K562 (cell line): ENCODE results near the gene GANAB. TPM values are rescaled to one million over a fixed set of nuclear protein-coding genes. Genes with fewer than 3 reads are reported as not detected.

ENCODE experiments used
- BRF1 ChIP-seq: IDR thresholded peaks from 3 replicates; pipeline ENCODE4 v1.6.1; 2011; ENCODE audit warnings: borderline replicate concordance, mild to moderate bottlenecking; ENCODE audit not compliant: insufficient read length; ENCODE audit errors: extremely low read depth
- FOXK1 ChIP-seq: sonication (generic); formaldehyde crosslinking; IDR thresholded peaks from 2 replicates; pipeline ENCODE4 v1.8.0; 2022; ENCODE audit warnings: missing genetic modification reagents, mild to moderate bottlenecking, borderline replicate concordance
- GABPB1 ChIP-seq: sonication (generic); formaldehyde crosslinking; IDR thresholded peaks from 2 replicates; pipeline ENCODE4 v1.8.0; 2022; ENCODE audit warnings: mild to moderate bottlenecking, missing genetic modification reagents
- GATAD2B ChIP-seq: fragments of 450-650 bp; IDR thresholded peaks from 2 replicates; pipeline ENCODE4 v1.6.1; 2017; ENCODE audit warnings: mild to moderate bottlenecking, borderline replicate concordance
- MTF1 ChIP-seq: fragments of 250-450 bp; sonication (Bioruptor Pico); IDR thresholded peaks from 2 replicates; pipeline ENCODE4 v1.9.0; 2021; ENCODE audit warnings: moderate library complexity, mild to moderate bottlenecking, inconsistent platforms, borderline replicate concordance
- NFIC ChIP-seq: fragments of 450-650 bp; IDR thresholded peaks from 2 replicates; pipeline ENCODE4 v1.6.1; 2017; ENCODE audit warnings: mild to moderate bottlenecking, inconsistent platforms
- SNIP1 ChIP-seq: fragments of 450-650 bp; IDR thresholded peaks from 2 replicates; pipeline ENCODE4 v1.7.1; 2017; ENCODE audit warnings: low read depth, mild to moderate bottlenecking
- ZNF41 ChIP-seq: fragments of 250-450 bp; sonication (Bioruptor Pico); conservative IDR thresholded peaks from 2 replicates; pipeline ENCODE4 v1.4.0; 2020; ENCODE audit warnings: mild to moderate bottlenecking
- ZNF778 ChIP-seq: fragments of 450-650 bp; formaldehyde crosslinking; IDR thresholded peaks from 2 replicates; pipeline ENCODE4 v1.4.0; 2020; ENCODE audit warnings: mild to moderate bottlenecking, moderate library complexity
- polyA plus RNA-seq, 8 experiments: library from polyadenylated mRNA; depleted of rRNA in 4 of 8; stranded (reverse) in 5 of 8; unstranded in 3 of 8; fragments of >200 nt; fragmentation: Nextera tagmentation in 2 of 8; fragmentation: Illumina TruSeq in 1 of 8; extraction: Ambion mirVana in 2 of 8; extraction: Trizol in 1 of 8; gene quantifications; 2 replicates each; pipeline versions ENCODE4 v1.2.1 to v1.2.3, GENCODE V29; 2011 to 2014; ENCODE audit warnings: inconsistent platforms in 1 of 8, missing spikeins in 1 of 8
- total RNA-seq, 7 experiments: library from RNA; depleted of rRNA in 6 of 7; stranded (reverse); fragments of >200 nt in 6 of 7; fragmentation: Illumina TruSeq in 2 of 7; extraction: Trizol in 2 of 7; gene quantifications; 2 replicates each; pipeline versions ENCODE4 v1.2.1 to v1.2.3, GENCODE V29; 2011 to 2021; ENCODE audit warnings: low replicate concordance in 1 of 7
- TF ChIP-seq, protein P1 (sequence below): fragments of 250-450 bp; sonication (Bioruptor Pico); IDR thresholded peaks from 2 replicates; pipeline ENCODE4 v1.8.0; 2022; ENCODE audit warnings: inconsistent platforms
- TF ChIP-seq, protein P2 (sequence below): fragments of 200-800 bp; sonication (Bioruptor generic); IDR thresholded peaks from 2 replicates; pipeline ENCODE4 v1.6.1; 2017; ENCODE audit warnings: missing genetic modification characterization, missing compliant biosample characterization
- TF ChIP-seq, protein P3 (sequence below): fragments of 250-450 bp; sonication (Bioruptor Pico); IDR thresholded peaks from 2 replicates; pipeline ENCODE4 v1.4.0; 2020; ENCODE audit warnings: borderline replicate concordance
- TF ChIP-seq, protein P4 (sequence below): sonication (generic); formaldehyde crosslinking; IDR thresholded peaks from 2 replicates; pipeline ENCODE4 v1.9.0; 2022; ENCODE audit warnings: mild to moderate bottlenecking, missing genetic modification reagents
- TF ChIP-seq, protein P5 (sequence below): sonication (generic); formaldehyde crosslinking; IDR thresholded peaks from 2 replicates; pipeline ENCODE4 v1.8.1; 2022; ENCODE audit warnings: missing genetic modification reagents
- TF ChIP-seq, protein P6 (sequence below): sonication (generic); formaldehyde crosslinking; IDR thresholded peaks from 2 replicates; pipeline ENCODE4 v1.8.1; 2023; ENCODE audit warnings: mild to moderate bottlenecking, missing genetic modification reagents

Gene GANAB
- total and polyA plus RNA-seq, 9 of the 15 experiments (the other 6 are each of a cell fraction or from before 2014, with no cell fraction given): 6.5 to 284 (median 161) TPM

DNA sequence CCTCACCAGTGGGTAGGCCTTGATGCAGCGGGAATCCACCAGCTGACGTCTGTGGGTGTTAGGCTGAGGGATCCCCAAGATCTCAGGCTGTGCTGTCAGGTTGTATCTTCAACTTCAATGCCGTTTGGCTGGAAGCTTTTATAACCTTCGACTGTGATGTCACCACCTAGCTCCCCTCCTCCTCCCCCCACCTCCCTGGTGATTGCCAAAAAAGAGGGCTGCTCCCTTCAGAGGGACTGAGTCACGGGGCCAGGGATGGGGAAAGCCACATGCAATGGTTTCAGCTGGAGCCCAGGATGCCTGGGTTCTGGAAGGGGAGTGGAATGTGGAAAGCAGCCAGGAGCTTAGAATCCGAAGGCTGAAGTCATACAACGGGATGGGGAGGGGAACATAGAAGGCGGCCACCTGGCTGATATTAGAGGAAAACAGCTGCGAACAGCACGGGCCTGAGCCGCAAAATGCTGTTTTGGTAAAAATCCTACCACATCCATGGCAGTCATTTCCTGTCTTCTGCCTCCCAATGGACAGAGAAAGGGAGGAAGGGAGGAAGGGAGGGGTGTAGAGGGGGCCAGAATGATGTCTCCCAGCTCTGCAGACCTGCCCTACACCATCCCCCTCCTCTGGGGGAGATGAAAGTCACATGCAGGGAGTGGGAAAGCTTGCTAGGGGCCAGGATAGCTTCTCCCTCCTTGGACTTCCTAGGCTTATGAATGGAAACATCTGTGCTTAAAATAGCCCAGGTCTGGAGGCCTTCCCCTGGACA is 43.2 kb upstream of the GANAB start, which contains the start of gene LRRN4CL (continued):
- TF ChIP-seq, protein P1, sequence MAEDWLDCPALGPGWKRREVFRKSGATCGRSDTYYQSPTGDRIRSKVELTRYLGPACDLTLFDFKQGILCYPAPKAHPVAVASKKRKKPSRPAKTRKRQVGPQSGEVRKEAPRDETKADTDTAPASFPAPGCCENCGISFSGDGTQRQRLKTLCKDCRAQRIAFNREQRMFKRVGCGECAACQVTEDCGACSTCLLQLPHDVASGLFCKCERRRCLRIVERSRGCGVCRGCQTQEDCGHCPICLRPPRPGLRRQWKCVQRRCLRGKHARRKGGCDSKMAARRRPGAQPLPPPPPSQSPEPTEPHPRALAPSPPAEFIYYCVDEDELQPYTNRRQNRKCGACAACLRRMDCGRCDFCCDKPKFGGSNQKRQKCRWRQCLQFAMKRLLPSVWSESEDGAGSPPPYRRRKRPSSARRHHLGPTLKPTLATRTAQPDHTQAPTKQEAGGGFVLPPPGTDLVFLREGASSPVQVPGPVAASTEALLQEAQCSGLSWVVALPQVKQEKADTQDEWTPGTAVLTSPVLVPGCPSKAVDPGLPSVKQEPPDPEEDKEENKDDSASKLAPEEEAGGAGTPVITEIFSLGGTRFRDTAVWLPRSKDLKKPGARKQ (CRISPR knock-in tag): no peak
- TF ChIP-seq ZNF41 (CRISPR knock-in tag): no peak
- TF ChIP-seq MTF1 (CRISPR knock-in tag): no peak
- 0 out of 2 replicates have a peak, but pooled peaks have one; percentile 16 for TF ChIP-seq NFIC
- no peak for TF ChIP-seq BRF1
- TF ChIP-seq, protein P2, sequence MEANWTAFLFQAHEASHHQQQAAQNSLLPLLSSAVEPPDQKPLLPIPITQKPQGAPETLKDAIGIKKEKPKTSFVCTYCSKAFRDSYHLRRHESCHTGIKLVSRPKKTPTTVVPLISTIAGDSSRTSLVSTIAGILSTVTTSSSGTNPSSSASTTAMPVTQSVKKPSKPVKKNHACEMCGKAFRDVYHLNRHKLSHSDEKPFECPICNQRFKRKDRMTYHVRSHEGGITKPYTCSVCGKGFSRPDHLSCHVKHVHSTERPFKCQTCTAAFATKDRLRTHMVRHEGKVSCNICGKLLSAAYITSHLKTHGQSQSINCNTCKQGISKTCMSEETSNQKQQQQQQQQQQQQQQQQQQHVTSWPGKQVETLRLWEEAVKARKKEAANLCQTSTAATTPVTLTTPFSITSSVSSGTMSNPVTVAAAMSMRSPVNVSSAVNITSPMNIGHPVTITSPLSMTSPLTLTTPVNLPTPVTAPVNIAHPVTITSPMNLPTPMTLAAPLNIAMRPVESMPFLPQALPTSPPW: peak; percentile 25; the same call in 1 of the 2 replicates
- no peak for TF ChIP-seq SNIP1
- TF ChIP-seq, protein P3, sequence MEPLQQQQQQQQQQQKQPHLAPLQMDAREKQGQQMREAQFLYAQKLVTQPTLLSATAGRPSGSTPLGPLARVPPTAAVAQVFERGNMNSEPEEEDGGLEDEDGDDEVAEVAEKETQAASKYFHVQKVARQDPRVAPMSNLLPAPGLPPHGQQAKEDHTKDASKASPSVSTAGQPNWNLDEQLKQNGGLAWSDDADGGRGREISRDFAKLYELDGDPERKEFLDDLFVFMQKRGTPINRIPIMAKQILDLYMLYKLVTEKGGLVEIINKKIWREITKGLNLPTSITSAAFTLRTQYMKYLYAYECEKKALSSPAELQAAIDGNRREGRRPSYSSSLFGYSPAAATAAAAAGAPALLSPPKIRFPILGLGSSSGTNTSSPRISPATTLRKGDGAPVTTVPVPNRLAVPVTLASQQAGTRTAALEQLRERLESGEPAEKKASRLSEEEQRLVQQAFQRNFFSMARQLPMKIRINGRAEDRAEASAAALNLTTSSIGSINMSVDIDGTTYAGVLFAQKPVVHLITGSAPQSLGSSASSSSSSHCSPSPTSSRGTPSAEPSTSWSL (CRISPR knock-in tag): no peak
- no peak for TF ChIP-seq FOXK1 (CRISPR knock-in tag)
- TF ChIP-seq, protein P4, sequence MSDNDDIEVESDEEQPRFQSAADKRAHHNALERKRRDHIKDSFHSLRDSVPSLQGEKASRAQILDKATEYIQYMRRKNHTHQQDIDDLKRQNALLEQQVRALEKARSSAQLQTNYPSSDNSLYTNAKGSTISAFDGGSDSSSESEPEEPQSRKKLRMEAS: no peak
- TF ChIP-seq, protein P5, sequence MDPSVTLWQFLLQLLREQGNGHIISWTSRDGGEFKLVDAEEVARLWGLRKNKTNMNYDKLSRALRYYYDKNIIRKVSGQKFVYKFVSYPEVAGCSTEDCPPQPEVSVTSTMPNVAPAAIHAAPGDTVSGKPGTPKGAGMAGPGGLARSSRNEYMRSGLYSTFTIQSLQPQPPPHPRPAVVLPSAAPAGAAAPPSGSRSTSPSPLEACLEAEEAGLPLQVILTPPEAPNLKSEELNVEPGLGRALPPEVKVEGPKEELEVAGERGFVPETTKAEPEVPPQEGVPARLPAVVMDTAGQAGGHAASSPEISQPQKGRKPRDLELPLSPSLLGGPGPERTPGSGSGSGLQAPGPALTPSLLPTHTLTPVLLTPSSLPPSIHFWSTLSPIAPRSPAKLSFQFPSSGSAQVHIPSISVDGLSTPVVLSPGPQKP (CRISPR knock-in tag): no peak
- TF ChIP-seq GATAD2B: no peak
- no peak for TF ChIP-seq GABPB1
- TF ChIP-seq ZNF778 (CRISPR knock-in tag): no peak
- TF ChIP-seq, protein P6, sequence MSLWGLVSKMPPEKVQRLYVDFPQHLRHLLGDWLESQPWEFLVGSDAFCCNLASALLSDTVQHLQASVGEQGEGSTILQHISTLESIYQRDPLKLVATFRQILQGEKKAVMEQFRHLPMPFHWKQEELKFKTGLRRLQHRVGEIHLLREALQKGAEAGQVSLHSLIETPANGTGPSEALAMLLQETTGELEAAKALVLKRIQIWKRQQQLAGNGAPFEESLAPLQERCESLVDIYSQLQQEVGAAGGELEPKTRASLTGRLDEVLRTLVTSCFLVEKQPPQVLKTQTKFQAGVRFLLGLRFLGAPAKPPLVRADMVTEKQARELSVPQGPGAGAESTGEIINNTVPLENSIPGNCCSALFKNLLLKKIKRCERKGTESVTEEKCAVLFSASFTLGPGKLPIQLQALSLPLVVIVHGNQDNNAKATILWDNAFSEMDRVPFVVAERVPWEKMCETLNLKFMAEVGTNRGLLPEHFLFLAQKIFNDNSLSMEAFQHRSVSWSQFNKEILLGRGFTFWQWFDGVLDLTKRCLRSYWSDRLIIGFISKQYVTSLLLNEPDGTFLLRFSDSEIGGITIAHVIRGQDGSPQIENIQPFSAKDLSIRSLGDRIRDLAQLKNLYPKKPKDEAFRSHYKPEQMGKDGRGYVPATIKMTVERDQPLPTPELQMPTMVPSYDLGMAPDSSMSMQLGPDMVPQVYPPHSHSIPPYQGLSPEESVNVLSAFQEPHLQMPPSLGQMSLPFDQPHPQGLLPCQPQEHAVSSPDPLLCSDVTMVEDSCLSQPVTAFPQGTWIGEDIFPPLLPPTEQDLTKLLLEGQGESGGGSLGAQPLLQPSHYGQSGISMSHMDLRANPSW (CRISPR knock-in tag): no peak
